Chondrocyte (in vitro differentiated cells): Measurements from ENCODE around the gene CDC37L1. TPM values are rescaled to one million over a fixed set of nuclear protein-coding genes. Genes with fewer than 3 reads are reported as not detected.
A peak's percentile ranks its signal among the peaks of the same experiment; 100 is the strongest.

ENCODE experiments used
- DNase-seq: peaks from one replicate; pipeline ENCODE4 v3.0.0; 2021; ENCODE audit warnings: mixed read lengths, low spot score
- H3K27ac Mint-ChIP-seq: one replicate; pipeline ENCODE4 v1.8.0; 2021; ENCODE audit warnings: mild to moderate bottlenecking, moderate library complexity, mixed read lengths; ENCODE audit not compliant: unreplicated experiment
- H3K27me3 Mint-ChIP-seq: 2 replicates; pipeline ENCODE4 v1.8.0; 2021; ENCODE audit warnings: low read depth, mixed read lengths
- H3K36me3 Mint-ChIP-seq: 2 replicates; pipeline ENCODE4 v1.8.0; 2021; ENCODE audit warnings: low read depth, mixed read lengths
- H3K4me1 Mint-ChIP-seq: 2 replicates; pipeline ENCODE4 v1.8.0; 2021; ENCODE audit warnings: low read depth, mild to moderate bottlenecking, mixed read lengths
- H3K4me3 Mint-ChIP-seq: one replicate; pipeline ENCODE4 v1.8.0; 2021; ENCODE audit warnings: mild to moderate bottlenecking, moderate library complexity, mixed read lengths; ENCODE audit not compliant: unreplicated experiment
- H3K9me3 Mint-ChIP-seq: 2 replicates; pipeline ENCODE4 v1.8.0; 2021; ENCODE audit warnings: low read depth, mixed read lengths
- total RNA-seq: library from RNA; stranded (reverse); gene quantifications from 3 replicates; pipeline ENCODE4 v1.2.1, GENCODE V29; 2021
- TF ChIP-seq, protein P1 (sequence below): fragments of 200-600 bp; sonication (generic); IDR thresholded peaks from 2 replicates; pipeline ENCODE4 v1.5.0; 2021; ENCODE audit warnings: antibody characterized with exemption, mild to moderate bottlenecking, moderate library complexity

The CDC37L1 gene
- total RNA-seq, 1 donor from 2014 or later: 17.0 TPM

DNA sequence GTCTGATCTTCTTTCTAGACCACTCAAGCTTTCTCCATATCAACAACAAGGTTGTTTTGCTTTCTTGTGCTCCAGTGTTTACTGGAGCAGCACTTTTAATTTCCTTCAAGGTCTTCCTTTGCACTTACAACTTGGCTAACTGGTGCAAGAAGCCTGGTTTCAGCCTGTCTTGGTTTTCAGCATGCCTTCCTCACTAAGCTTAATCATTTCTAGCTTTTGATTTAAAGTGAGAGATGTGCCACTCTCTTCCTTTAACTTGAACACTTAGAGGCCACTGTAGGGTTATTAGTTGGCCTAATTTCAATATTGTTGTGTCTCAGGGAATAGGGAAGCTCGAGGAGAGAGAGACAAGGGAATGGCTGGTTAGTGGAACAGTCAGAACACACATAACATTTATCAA is 48.2 kb downstream of the CDC37L1 start:
- H3K4me3 Mint-ChIP-seq: no peak overlapping the region

DNA sequence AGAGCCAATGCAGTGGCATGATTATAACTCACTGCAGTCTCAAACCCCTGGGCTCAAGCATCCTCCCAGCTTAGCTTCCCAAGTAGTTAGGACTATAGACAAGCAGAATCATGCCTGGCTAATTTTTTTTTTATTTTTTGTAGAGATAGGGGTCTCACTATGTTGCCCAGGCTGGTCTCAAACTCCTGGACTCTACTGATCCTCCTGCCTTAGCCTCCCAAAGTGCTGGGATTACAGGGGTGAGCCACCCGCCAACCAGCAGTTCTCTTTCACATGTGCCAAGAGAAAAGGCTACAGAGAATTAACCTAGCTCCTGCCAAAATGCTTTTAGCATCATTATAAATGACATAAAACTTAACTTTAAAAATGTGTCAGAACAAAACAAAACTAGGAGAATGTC is 53.5 kb downstream of the CDC37L1 start:
- Mint-ChIP-seq H3K4me1 (peaks cover 2% of the 10 kb centered on the region), H3K9me3 (no peaks in the 10 kb centered on the region), H3K27ac (no peak overlapping the region), H3K36me3 (peaks cover 2% of the 10 kb centered on the region), H3K4me3 (no peak overlapping the region), H3K27me3 (no peaks in the 10 kb centered on the region)
- DNase-seq: no peak
- TF ChIP-seq, protein P1, sequence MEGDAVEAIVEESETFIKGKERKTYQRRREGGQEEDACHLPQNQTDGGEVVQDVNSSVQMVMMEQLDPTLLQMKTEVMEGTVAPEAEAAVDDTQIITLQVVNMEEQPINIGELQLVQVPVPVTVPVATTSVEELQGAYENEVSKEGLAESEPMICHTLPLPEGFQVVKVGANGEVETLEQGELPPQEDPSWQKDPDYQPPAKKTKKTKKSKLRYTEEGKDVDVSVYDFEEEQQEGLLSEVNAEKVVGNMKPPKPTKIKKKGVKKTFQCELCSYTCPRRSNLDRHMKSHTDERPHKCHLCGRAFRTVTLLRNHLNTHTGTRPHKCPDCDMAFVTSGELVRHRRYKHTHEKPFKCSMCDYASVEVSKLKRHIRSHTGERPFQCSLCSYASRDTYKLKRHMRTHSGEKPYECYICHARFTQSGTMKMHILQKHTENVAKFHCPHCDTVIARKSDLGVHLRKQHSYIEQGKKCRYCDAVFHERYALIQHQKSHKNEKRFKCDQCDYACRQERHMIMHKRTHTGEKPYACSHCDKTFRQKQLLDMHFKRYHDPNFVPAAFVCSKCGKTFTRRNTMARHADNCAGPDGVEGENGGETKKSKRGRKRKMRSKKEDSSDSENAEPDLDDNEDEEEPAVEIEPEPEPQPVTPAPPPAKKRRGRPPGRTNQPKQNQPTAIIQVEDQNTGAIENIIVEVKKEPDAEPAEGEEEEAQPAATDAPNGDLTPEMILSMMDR: no peak

More for the DNA sequence above, 48.2 kb downstream of the CDC37L1 start:
- TF ChIP-seq, protein P1: no peak
- Mint-ChIP-seq H3K27me3 (no peaks in the 10 kb centered on the region), H3K36me3 (peaks cover 2% of the 10 kb centered on the region), H3K27ac (no peak overlapping the region), H3K4me1 (no peaks in the 10 kb centered on the region), H3K9me3 (no peaks in the 10 kb centered on the region)
- no peak for DNase-seq

DNA sequence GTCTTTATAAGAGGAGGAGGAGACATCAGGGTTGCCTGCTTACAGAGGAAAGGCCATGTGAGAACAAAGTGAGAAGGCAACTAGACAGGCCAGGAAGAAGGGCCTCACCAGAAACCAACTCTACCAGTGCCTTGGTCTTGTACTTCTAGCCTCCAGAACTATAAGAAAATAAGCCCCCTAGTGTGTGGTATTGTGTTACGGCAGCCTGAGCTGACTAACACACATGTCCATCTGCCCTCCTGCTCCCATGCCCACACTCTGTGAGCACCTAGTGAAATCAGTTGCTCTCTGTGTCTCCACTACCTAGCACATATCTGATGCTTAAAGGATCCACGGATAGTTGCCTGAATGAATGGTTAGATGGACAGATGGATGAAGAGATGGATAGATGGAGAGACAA is 54.8 kb downstream of the CDC37L1 start:
- TF ChIP-seq, protein P1: no peak
- Mint-ChIP-seq H3K4me3 (no peak overlapping the region), H3K27me3 (no peaks in the 10 kb centered on the region), H3K36me3 (peaks cover 2% of the 10 kb centered on the region), H3K27ac (no peak overlapping the region), H3K4me1 (peaks cover 8% of the 10 kb centered on the region), H3K9me3 (no peaks in the 10 kb centered on the region)
- DNase-seq: no peak

DNA sequence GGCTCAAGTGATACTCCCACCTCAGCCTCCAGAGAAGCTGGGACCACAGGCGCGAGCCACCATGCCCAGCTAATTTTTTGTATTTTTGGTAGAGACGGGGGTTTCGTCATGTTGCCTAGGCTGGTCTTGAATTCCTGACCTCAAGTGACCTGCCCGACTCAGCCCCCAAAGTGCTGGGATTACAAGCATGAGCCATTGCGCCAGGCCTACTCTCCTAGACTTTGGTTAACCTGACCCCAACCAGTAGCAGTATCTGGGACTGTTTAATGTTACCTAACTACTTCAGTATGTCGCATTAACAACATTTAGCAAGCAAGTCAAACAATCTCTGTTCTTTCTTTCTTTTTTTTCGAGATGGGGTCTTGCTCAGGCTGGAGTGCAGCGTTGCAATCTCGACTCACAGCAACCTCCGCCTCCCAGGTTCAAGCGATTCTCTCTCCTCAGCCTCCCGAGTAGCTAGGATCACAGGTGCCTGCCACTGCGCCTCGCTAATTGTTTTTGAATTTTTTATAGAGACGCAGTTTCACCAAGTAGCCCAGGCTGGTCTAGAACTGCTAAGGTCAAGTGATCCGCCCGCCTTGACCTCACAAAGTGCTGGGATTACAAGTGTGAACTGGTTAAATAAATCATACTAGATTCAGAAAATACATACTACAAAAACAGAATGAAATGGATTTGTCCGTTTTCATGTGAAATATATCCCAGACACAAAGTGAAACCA is 59.7 kb downstream of the CDC37L1 start:
- DNase-seq: no peak
- H3K27ac Mint-ChIP-seq: peak overlapping the region; percentile 78
- H3K36me3 Mint-ChIP-seq: no peaks in the 10 kb centered on the region

DNA sequence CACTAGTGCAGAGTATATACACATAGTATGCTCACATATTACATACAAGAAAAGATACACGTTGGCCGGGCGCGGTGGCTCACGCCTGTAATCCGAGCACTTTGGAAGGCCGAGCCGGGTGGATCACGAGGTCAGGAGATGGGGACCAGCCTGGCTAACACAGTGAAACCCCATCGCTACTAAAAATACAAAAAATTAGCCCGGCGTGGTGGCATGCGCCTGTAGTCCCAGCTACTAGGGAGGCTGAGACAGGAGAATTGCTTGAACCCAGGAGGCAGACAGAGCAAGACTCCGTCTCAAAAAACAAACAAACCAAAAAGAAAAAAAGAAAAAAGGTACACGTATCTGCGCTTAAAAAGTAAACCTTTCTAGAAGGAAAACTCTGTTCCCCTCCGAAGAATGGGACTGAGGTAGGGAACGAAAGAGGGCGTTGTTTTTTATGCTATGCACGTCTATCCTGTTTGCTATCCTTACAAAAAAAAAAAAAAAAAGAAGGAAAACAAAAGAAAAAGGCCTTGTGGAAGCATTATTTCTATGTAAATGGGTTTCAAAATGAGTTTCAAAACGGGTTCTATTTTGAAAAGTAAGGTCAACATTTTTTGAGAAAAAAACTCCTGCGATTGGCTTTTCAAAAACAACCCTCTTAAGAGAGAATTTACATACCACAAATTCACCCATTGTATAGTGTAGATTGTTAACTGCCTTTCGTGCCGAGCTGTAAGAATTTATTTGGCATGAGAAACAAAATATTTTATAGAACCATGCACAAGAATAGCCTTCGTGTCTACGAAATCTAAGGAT is 60.4 kb downstream of the CDC37L1 start:
- peak overlapping the region; percentile 78 for H3K4me3 Mint-ChIP-seq
- TF ChIP-seq, protein P1: peak; percentile 29
- no peak for DNase-seq
- H3K9me3 Mint-ChIP-seq: peaks cover 3% of the 10 kb centered on the region
- no peaks in the 10 kb centered on the region for H3K36me3 Mint-ChIP-seq
- H3K27ac Mint-ChIP-seq: peak overlapping the region; percentile 78
- no peaks in the 10 kb centered on the region for H3K27me3 Mint-ChIP-seq
- H3K4me1 Mint-ChIP-seq: peaks cover 31% of the 10 kb centered on the region

More for the DNA sequence above, 59.7 kb downstream of the CDC37L1 start:
- Mint-ChIP-seq H3K4me1 (peaks cover 31% of the 10 kb centered on the region), H3K9me3 (no peaks in the 10 kb centered on the region), H3K4me3 (peak overlapping the region; percentile 78), H3K27me3 (no peaks in the 10 kb centered on the region)
- TF ChIP-seq, protein P1: no peak
